SK-N-SH treated with all-trans-retinoic acid at 6 μM for 48 hours (cell line): ENCODE data around the gene SLC8A2.

Source experiments
- ATAC-seq: fragments of 200-7000 bp; cut with Tn5 transposase; 3 replicates; pipeline ENCODE4 v1.9.1; 2020; ENCODE audit warnings: mild to moderate bottlenecking, moderate library complexity
- ARNTL ChIP-seq: fragments of 450-650 bp; formaldehyde crosslinking; IDR thresholded peaks from 2 replicates; pipeline ENCODE4 v1.5.0; 2020; ENCODE audit warnings: low read depth, mild to moderate bottlenecking, moderate library complexity, borderline replicate concordance
- BACH2 ChIP-seq: fragments of 250-450 bp; sonication (Bioruptor Pico); IDR thresholded peaks from 2 replicates; pipeline ENCODE4 v1.9.0; 2021; ENCODE audit warnings: mild to moderate bottlenecking, borderline replicate concordance
- ESRRG ChIP-seq: fragments of 250-450 bp; sonication (Bioruptor Pico); IDR thresholded peaks from 2 replicates; pipeline ENCODE4 v1.6.1; 2021; ENCODE audit warnings: mild to moderate bottlenecking
- ISL1 ChIP-seq: fragments of 250-450 bp; sonication (Bioruptor Pico); IDR thresholded peaks from 2 replicates; pipeline ENCODE4 v2.1.2; 2022; ENCODE audit warnings: mild to moderate bottlenecking, moderate library complexity
- OSR1 ChIP-seq: fragments of 250-450 bp; sonication (Bioruptor Pico); IDR thresholded peaks from 2 replicates; pipeline ENCODE4 v1.8.0; 2022; ENCODE audit warnings: moderate library complexity, mild to moderate bottlenecking, inconsistent platforms
- PPARA ChIP-seq: fragments of 250-450 bp; sonication (Bioruptor Pico); IDR thresholded peaks from 2 replicates; pipeline ENCODE4 v1.5.0; 2020; ENCODE audit warnings: mild to moderate bottlenecking, borderline replicate concordance
- RARB ChIP-seq: fragments of 250-450 bp; sonication (Bioruptor Pico); IDR thresholded peaks from 2 replicates; pipeline ENCODE4 v1.8.0; 2021; ENCODE audit warnings: mild to moderate bottlenecking, moderate library complexity
- SNAI2 ChIP-seq: fragments of 250-450 bp; sonication (Bioruptor Pico); IDR thresholded peaks from 2 replicates; pipeline ENCODE4 v1.5.0; 2020; ENCODE audit warnings: mild to moderate bottlenecking, moderate library complexity
- TCF4 ChIP-seq: fragments of 250-450 bp; sonication (Bioruptor Pico); IDR thresholded peaks from 2 replicates; pipeline ENCODE4 v1.8.0; 2021; ENCODE audit warnings: mild to moderate bottlenecking, moderate library complexity, borderline replicate concordance
- TOX ChIP-seq: fragments of 250-450 bp; sonication (Bioruptor Pico); IDR thresholded peaks from 2 replicates; pipeline ENCODE4 v1.8.0; 2021; ENCODE audit warnings: mild to moderate bottlenecking, moderate library complexity, borderline replicate concordance
- ZC3H10 ChIP-seq: fragments of 250-450 bp; sonication (Bioruptor Pico); IDR thresholded peaks from 2 replicates; pipeline ENCODE4 v1.5.1; 2021; ENCODE audit warnings: mild to moderate bottlenecking, moderate library complexity
- ZFP3 ChIP-seq: fragments of 250-450 bp; sonication (Bioruptor Pico); IDR thresholded peaks from 2 replicates; pipeline ENCODE4 v1.5.0; 2020; ENCODE audit warnings: mild to moderate bottlenecking, moderate library complexity
- ZFP30 ChIP-seq: fragments of 450-650 bp; formaldehyde crosslinking; IDR thresholded peaks from 2 replicates; pipeline ENCODE4 v1.5.0; 2022; ENCODE audit warnings: mild to moderate bottlenecking, moderate library complexity
- ZNF565 ChIP-seq: fragments of 450-650 bp; formaldehyde crosslinking; conservative IDR thresholded peaks from 2 replicates; pipeline ENCODE4 v1.5.0; 2020; ENCODE audit warnings: low read depth, mild to moderate bottlenecking, moderate library complexity
- ZNF70 ChIP-seq: fragments of 450-650 bp; formaldehyde crosslinking; IDR thresholded peaks from 2 replicates; pipeline ENCODE4 v1.5.0; 2020; ENCODE audit warnings: mild to moderate bottlenecking, moderate library complexity
- ZNF8 ChIP-seq: fragments of 450-650 bp; formaldehyde crosslinking; IDR thresholded peaks from 2 replicates; pipeline ENCODE4 v1.5.0; 2020; ENCODE audit warnings: mild to moderate bottlenecking, moderate library complexity
- TF ChIP-seq, protein P1 (sequence below): fragments of 250-450 bp; sonication (Bioruptor Pico); IDR thresholded peaks from 2 replicates; pipeline ENCODE4 v1.8.0; 2021; ENCODE audit warnings: low read depth, mild to moderate bottlenecking, moderate library complexity, borderline replicate concordance
- TF ChIP-seq, protein P2 (sequence below): fragments of 250-450 bp; sonication (Bioruptor Pico); IDR thresholded peaks from 2 replicates; pipeline ENCODE4 v1.5.0; 2020; ENCODE audit warnings: mild to moderate bottlenecking, moderate library complexity
- TF ChIP-seq, protein P3 (sequence below): fragments of 250-450 bp; sonication (Bioruptor Pico); IDR thresholded peaks from 2 replicates; pipeline ENCODE4 v1.5.1; 2020; ENCODE audit warnings: low read depth, mild to moderate bottlenecking, moderate library complexity
- TF ChIP-seq, protein P4 (sequence below): fragments of 250-450 bp; sonication (Bioruptor Pico); IDR thresholded peaks from 2 replicates; pipeline ENCODE4 v1.5.1; 2021; ENCODE audit warnings: mild to moderate bottlenecking, moderate library complexity

SLC8A2 gene

DNA sequence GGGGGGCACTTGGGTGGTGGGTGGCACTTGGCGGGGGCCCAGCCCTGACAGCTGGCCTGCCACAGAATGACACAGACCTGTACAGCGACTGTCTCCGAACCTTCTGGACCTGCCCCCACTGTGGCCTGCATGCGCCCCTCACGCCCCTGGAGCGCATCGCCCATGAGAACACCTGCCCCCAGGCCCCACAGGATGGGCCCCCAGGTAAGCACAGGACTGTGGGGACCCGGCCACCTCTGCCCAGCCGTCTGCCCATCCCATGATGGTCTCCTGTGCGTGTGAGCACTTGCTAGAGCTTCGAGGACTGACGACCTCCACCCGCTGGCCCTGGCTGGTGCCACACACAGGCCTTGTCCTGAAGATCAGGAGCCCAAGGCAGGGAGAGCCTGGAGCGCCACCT, 90.6 kb downstream of the SLC8A2 start (continued):
- TF ChIP-seq, protein P1, sequence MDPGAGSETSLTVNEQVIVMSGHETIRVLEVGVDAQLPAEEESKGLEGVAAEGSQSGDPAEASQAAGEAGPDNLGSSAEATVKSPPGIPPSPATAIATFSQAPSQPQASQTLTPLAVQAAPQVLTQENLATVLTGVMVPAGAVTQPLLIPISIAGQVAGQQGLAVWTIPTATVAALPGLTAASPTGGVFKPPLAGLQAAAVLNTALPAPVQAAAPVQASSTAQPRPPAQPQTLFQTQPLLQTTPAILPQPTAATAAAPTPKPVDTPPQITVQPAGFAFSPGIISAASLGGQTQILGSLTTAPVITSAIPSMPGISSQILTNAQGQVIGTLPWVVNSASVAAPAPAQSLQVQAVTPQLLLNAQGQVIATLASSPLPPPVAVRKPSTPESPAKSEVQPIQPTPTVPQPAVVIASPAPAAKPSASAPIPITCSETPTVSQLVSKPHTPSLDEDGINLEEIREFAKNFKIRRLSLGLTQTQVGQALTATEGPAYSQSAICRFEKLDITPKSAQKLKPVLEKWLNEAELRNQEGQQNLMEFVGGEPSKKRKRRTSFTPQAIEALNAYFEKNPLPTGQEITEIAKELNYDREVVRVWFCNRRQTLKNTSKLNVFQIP (CRISPR knock-in tag) = no peak
- no peak for TF ChIP-seq ZFP30
- no peak for TF ChIP-seq ZC3H10 (CRISPR knock-in tag)
- no peak for TF ChIP-seq ESRRG (CRISPR knock-in tag)
- no peak for TF ChIP-seq RARB (CRISPR knock-in tag)
- TF ChIP-seq TOX (CRISPR knock-in tag) = no peak
- TF ChIP-seq BACH2 (CRISPR knock-in tag) = no peak
- TF ChIP-seq TCF4 (CRISPR knock-in tag) = no peak
- TF ChIP-seq SNAI2 (CRISPR knock-in tag) = no peak
- no peak for TF ChIP-seq OSR1 (CRISPR knock-in tag)

DNA sequence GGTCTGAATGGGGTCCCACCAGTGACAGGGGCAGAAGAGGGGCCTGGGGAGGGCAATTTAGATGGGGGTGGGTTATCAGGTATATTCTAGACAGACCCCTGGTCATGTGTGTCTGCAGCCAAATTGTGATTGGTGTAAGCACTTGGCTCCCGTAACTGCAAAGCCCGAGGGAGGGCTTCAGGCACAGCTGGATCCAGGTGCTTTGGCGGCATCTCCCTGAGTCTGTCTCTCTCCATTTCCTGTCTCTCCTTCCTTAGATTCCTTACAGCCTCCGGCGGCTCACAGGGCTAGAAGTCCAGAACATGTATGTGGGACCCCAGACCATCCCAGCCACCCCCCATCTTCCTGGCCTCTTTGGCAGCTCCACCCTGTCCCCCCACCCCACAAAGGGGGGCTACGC, 91.1 kb downstream of the SLC8A2 start:
- no peak for ATAC-seq
- TF ChIP-seq ZNF565 (CRISPR knock-in tag) (no peak), ZFP30 (no peak), RARB (CRISPR knock-in tag) (no peak), ISL1 (CRISPR knock-in tag) (no peak), TOX (CRISPR knock-in tag) (no peak), ZC3H10 (CRISPR knock-in tag) (no peak), ARNTL (no peak), PPARA (CRISPR knock-in tag) (no peak), TCF4 (CRISPR knock-in tag) (no peak), ESRRG (CRISPR knock-in tag) (no peak), OSR1 (CRISPR knock-in tag) (no peak)
- TF ChIP-seq, protein P1 (CRISPR knock-in tag) = no peak
- TF ChIP-seq, protein P2, sequence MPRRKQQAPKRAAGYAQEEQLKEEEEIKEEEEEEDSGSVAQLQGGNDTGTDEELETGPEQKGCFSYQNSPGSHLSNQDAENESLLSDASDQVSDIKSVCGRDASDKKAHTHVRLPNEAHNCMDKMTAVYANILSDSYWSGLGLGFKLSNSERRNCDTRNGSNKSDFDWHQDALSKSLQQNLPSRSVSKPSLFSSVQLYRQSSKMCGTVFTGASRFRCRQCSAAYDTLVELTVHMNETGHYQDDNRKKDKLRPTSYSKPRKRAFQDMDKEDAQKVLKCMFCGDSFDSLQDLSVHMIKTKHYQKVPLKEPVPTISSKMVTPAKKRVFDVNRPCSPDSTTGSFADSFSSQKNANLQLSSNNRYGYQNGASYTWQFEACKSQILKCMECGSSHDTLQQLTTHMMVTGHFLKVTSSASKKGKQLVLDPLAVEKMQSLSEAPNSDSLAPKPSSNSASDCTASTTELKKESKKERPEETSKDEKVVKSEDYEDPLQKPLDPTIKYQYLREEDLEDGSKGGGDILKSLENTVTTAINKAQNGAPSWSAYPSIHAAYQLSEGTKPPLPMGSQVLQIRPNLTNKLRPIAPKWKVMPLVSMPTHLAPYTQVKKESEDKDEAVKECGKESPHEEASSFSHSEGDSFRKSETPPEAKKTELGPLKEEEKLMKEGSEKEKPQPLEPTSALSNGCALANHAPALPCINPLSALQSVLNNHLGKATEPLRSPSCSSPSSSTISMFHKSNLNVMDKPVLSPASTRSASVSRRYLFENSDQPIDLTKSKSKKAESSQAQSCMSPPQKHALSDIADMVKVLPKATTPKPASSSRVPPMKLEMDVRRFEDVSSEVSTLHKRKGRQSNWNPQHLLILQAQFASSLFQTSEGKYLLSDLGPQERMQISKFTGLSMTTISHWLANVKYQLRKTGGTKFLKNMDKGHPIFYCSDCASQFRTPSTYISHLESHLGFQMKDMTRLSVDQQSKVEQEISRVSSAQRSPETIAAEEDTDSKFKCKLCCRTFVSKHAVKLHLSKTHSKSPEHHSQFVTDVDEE (CRISPR knock-in tag) = no peak
- TF ChIP-seq, protein P3, sequence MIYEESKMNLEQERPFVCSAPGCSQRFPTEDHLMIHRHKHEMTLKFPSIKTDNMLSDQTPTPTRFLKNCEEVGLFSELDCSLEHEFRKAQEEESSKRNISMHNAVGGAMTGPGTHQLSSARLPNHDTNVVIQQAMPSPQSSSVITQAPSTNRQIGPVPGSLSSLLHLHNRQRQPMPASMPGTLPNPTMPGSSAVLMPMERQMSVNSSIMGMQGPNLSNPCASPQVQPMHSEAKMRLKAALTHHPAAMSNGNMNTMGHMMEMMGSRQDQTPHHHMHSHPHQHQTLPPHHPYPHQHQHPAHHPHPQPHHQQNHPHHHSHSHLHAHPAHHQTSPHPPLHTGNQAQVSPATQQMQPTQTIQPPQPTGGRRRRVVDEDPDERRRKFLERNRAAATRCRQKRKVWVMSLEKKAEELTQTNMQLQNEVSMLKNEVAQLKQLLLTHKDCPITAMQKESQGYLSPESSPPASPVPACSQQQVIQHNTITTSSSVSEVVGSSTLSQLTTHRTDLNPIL (CRISPR knock-in tag) = no peak
- TF ChIP-seq, protein P4, sequence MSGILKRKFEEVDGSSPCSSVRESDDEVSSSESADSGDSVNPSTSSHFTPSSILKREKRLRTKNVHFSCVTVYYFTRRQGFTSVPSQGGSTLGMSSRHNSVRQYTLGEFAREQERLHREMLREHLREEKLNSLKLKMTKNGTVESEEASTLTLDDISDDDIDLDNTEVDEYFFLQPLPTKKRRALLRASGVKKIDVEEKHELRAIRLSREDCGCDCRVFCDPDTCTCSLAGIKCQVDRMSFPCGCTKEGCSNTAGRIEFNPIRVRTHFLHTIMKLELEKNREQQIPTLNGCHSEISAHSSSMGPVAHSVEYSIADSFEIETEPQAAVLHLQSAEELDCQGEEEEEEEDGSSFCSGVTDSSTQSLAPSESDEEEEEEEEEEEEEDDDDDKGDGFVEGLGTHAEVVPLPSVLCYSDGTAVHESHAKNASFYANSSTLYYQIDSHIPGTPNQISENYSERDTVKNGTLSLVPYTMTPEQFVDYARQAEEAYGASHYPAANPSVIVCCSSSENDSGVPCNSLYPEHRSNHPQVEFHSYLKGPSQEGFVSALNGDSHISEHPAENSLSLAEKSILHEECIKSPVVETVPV (CRISPR knock-in tag) = no peak
- TF ChIP-seq, all 23 proteins: peak for 0

DNA sequence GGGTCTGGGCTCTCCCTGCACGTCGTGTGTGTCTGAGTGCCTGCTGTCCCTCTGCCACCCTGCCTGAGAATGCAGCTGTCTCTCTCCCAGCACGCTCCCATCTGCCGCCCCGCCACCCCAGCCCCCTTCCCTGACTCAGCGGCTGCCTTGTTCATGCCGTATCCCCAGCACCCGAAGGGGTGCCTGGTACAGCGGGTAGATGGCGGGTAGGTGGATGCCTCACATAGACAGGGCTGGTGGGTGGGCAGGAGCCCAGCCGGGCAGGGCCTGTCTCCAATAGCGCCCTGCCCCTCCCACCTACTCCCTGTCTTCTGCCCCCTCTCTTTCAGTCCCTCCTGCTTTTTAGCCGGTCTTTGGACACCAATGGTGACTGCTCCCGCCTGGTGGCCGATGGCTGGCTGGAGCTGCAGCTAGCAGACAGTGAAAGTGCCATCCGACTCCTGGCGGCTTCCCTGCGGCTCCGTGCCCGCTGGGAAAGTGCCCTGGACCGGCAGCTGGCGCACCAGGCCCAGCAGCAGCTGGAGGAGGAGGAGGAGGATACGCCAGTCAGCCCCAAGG, 92.2 kb downstream of the SLC8A2 start:
- no peak for ATAC-seq
- TF ChIP-seq ZFP3 (CRISPR knock-in tag) (no peak), ZNF8 (CRISPR knock-in tag) (no peak), ZNF70 (CRISPR knock-in tag) (no peak), ISL1 (CRISPR knock-in tag) (no peak), ZNF565 (CRISPR knock-in tag) (no peak), TCF4 (CRISPR knock-in tag) (no peak), ZFP30 (no peak), ZC3H10 (CRISPR knock-in tag) (no peak), RARB (CRISPR knock-in tag) (no peak), ARNTL (no peak), PPARA (CRISPR knock-in tag) (no peak)
- TF ChIP-seq, protein P2 (CRISPR knock-in tag) = no peak
- TF ChIP-seq, protein P3 (CRISPR knock-in tag) = no peak
- TF ChIP-seq, protein P1 (CRISPR knock-in tag) = no peak
